Measurements from ENCODE around the gene CACNG7. TPM values are rescaled to one million over a fixed set of nuclear protein-coding genes. Genes with fewer than 3 reads are reported as not detected.

CACNG7 gene
- polyA plus RNA-seq, 1 donor = 1.4 TPM

- H3K4me1 ChIP-seq (ENCODE audit: control insufficient read depth, insufficient read depth, low read length) = no peaks in the 10 kb centered on the region
- no peak overlapping the region for H3K27ac ChIP-seq (ENCODE audit: low read length)
- H3K27me3 ChIP-seq (ENCODE audit: control insufficient read depth, insufficient read depth, low read length) = peaks cover 59% of the 10 kb centered on the region
- no CpG with 5 or more reads among the region's 48 CpGs for WGBS (ENCODE audit: insufficient coverage, low lambda C conversion rate)
- H3K9me3 ChIP-seq (ENCODE audit: control insufficient read depth, low read depth, low read length) = peaks cover 4% of the 10 kb centered on the region
- H3K36me3 ChIP-seq (ENCODE audit: control insufficient read depth, insufficient read depth, low read length) = no peaks in the 10 kb centered on the region
- no peak overlapping the region for H3K4me3 ChIP-seq (ENCODE audit: low read length)
- no peak for DNase-seq
Observed at GRCh38 chr19:53906211-53907192, 2.6 kb upstream of the CACNG7 start.

- WGBS (ENCODE audit: insufficient coverage, low lambda C conversion rate) = no CpG with 5 or more reads among the region's 14 CpGs
- H3K36me3 ChIP-seq (ENCODE audit: control insufficient read depth, insufficient read depth, low read length) = no peaks in the 10 kb centered on the region
- H3K9me3 ChIP-seq (ENCODE audit: control insufficient read depth, low read depth, low read length) = peaks cover 4% of the 10 kb centered on the region
- peaks cover 65% of the 10 kb centered on the region for H3K27me3 ChIP-seq (ENCODE audit: control insufficient read depth, insufficient read depth, low read length)
- H3K4me3 ChIP-seq (ENCODE audit: low read length) = no peak overlapping the region
- no peaks in the 10 kb centered on the region for H3K4me1 ChIP-seq (ENCODE audit: control insufficient read depth, insufficient read depth, low read length)
- no peak for DNase-seq
- H3K27ac ChIP-seq (ENCODE audit: low read length) = no peak overlapping the region
Observed at GRCh38 chr19:53907193-53907581, 1.9 kb upstream of the CACNG7 start.

- no peak for DNase-seq
- WGBS (ENCODE audit: insufficient coverage, low lambda C conversion rate) = no CpG with 5 or more reads among the region's 17 CpGs
- H3K9me3 ChIP-seq (ENCODE audit: control insufficient read depth, low read depth, low read length) = peaks cover 4% of the 10 kb centered on the region
Observed at GRCh38 chr19:53907690-53908089, 1.4 kb upstream of the CACNG7 start.

GRCh38 chr19:53908106-53908934, 758 bp upstream of the CACNG7 start:
- H3K27me3 ChIP-seq (ENCODE audit: control insufficient read depth, insufficient read depth, low read length) = peaks cover 67% of the 10 kb centered on the region
- WGBS (ENCODE audit: insufficient coverage, low lambda C conversion rate) = no CpG with 5 or more reads among the region's 51 CpGs
- DNase-seq = no peak

More at GRCh38 chr19:53907690-53908089, 1.4 kb upstream of the CACNG7 start:
- Histone ChIP-seq H3K36me3 (ENCODE audit: control insufficient read depth, insufficient read depth, low read length) (no peaks in the 10 kb centered on the region), H3K4me1 (ENCODE audit: control insufficient read depth, insufficient read depth, low read length) (no peaks in the 10 kb centered on the region), H3K4me3 (ENCODE audit: low read length) (no peak overlapping the region), H3K27me3 (ENCODE audit: control insufficient read depth, insufficient read depth, low read length) (peaks cover 67% of the 10 kb centered on the region), H3K27ac (ENCODE audit: low read length) (no peak overlapping the region)

GRCh38 chr19:53909471-53910169, 542 bp downstream of the CACNG7 start:
- Histone ChIP-seq H3K27ac (ENCODE audit: low read length) (no peak overlapping the region), H3K4me1 (ENCODE audit: control insufficient read depth, insufficient read depth, low read length) (no peaks in the 10 kb centered on the region), H3K27me3 (ENCODE audit: control insufficient read depth, insufficient read depth, low read length) (peaks cover 63% of the 10 kb centered on the region), H3K36me3 (ENCODE audit: control insufficient read depth, insufficient read depth, low read length) (no peaks in the 10 kb centered on the region), H3K9me3 (ENCODE audit: control insufficient read depth, low read depth, low read length) (peaks cover 4% of the 10 kb centered on the region), H3K4me3 (ENCODE audit: low read length) (no peak overlapping the region)
- 0% methylated on average over 1 of the region's 47 CpGs for WGBS (ENCODE audit: insufficient coverage, low lambda C conversion rate)
- DNase-seq = no peak

More at GRCh38 chr19:53908106-53908934, 758 bp upstream of the CACNG7 start:
- Histone ChIP-seq H3K4me3 (ENCODE audit: low read length) (no peak overlapping the region), H3K36me3 (ENCODE audit: control insufficient read depth, insufficient read depth, low read length) (no peaks in the 10 kb centered on the region), H3K9me3 (ENCODE audit: control insufficient read depth, low read depth, low read length) (peaks cover 4% of the 10 kb centered on the region), H3K4me1 (ENCODE audit: control insufficient read depth, insufficient read depth, low read length) (no peaks in the 10 kb centered on the region), H3K27ac (ENCODE audit: low read length) (no peak overlapping the region)

- Histone ChIP-seq H3K27ac (ENCODE audit: low read length) (no peak overlapping the region), H3K4me3 (ENCODE audit: low read length) (no peak overlapping the region), H3K4me1 (ENCODE audit: control insufficient read depth, insufficient read depth, low read length) (no peaks in the 10 kb centered on the region), H3K9me3 (ENCODE audit: control insufficient read depth, low read depth, low read length) (peaks cover 4% of the 10 kb centered on the region), H3K27me3 (ENCODE audit: control insufficient read depth, insufficient read depth, low read length) (peaks cover 59% of the 10 kb centered on the region), H3K36me3 (ENCODE audit: control insufficient read depth, insufficient read depth, low read length) (no peaks in the 10 kb centered on the region)
- no peak for DNase-seq
- no CpG with 5 or more reads among the region's 13 CpGs for WGBS (ENCODE audit: insufficient coverage, low lambda C conversion rate)
Observed at GRCh38 chr19:53910170-53910518, 1.1 kb downstream of the CACNG7 start.

- H3K27ac ChIP-seq (ENCODE audit: low read length) = no peak overlapping the region
- H3K4me3 ChIP-seq (ENCODE audit: low read length) = no peak overlapping the region
- H3K27me3 ChIP-seq (ENCODE audit: control insufficient read depth, insufficient read depth, low read length) = peaks cover 43% of the 10 kb centered on the region
- H3K9me3 ChIP-seq (ENCODE audit: control insufficient read depth, low read depth, low read length) = peaks cover 4% of the 10 kb centered on the region
- H3K4me1 ChIP-seq (ENCODE audit: control insufficient read depth, insufficient read depth, low read length) = no peaks in the 10 kb centered on the region
- H3K36me3 ChIP-seq (ENCODE audit: control insufficient read depth, insufficient read depth, low read length) = no peaks in the 10 kb centered on the region
- DNase-seq = no peak
- no CpG with 5 or more reads among the region's 18 CpGs for WGBS (ENCODE audit: insufficient coverage, low lambda C conversion rate)
Observed at GRCh38 chr19:53912653-53913052, 3.6 kb downstream of the CACNG7 start.

GRCh38 chr19:53915000-53915399, 5.9 kb downstream of the CACNG7 start:
- Histone ChIP-seq H3K9me3 (ENCODE audit: control insufficient read depth, low read depth, low read length) (no peaks in the 10 kb centered on the region), H3K27ac (ENCODE audit: low read length) (no peak overlapping the region), H3K36me3 (ENCODE audit: control insufficient read depth, insufficient read depth, low read length) (no peaks in the 10 kb centered on the region), H3K4me3 (ENCODE audit: low read length) (no peak overlapping the region), H3K4me1 (ENCODE audit: control insufficient read depth, insufficient read depth, low read length) (no peaks in the 10 kb centered on the region), H3K27me3 (ENCODE audit: control insufficient read depth, insufficient read depth, low read length) (peaks cover 22% of the 10 kb centered on the region)
- DNase-seq = no peak
- 56% methylated on average over 5 of the region's 8 CpGs for WGBS (ENCODE audit: insufficient coverage, low lambda C conversion rate)

GRCh38 chr19:53916004-53916403, 6.9 kb downstream of the CACNG7 start:
- DNase-seq = no peak
- H3K9me3 ChIP-seq (ENCODE audit: control insufficient read depth, low read depth, low read length) = no peaks in the 10 kb centered on the region
- no peak overlapping the region for H3K4me3 ChIP-seq (ENCODE audit: low read length)
- WGBS (ENCODE audit: insufficient coverage, low lambda C conversion rate) = 70% methylated on average over 2 of the region's 6 CpGs
- no peak overlapping the region for H3K27ac ChIP-seq (ENCODE audit: low read length)
- H3K27me3 ChIP-seq (ENCODE audit: control insufficient read depth, insufficient read depth, low read length) = peaks cover 12% of the 10 kb centered on the region
- H3K4me1 ChIP-seq (ENCODE audit: control insufficient read depth, insufficient read depth, low read length) = no peaks in the 10 kb centered on the region
- no peaks in the 10 kb centered on the region for H3K36me3 ChIP-seq (ENCODE audit: control insufficient read depth, insufficient read depth, low read length)

- no peak for DNase-seq
- H3K27me3 ChIP-seq (ENCODE audit: control insufficient read depth, insufficient read depth, low read length) = peaks cover under 1% of the 10 kb centered on the region
- no peaks in the 10 kb centered on the region for H3K4me1 ChIP-seq (ENCODE audit: control insufficient read depth, insufficient read depth, low read length)
- no peaks in the 10 kb centered on the region for H3K9me3 ChIP-seq (ENCODE audit: control insufficient read depth, low read depth, low read length)
- H3K4me3 ChIP-seq (ENCODE audit: low read length) = no peak overlapping the region
- H3K36me3 ChIP-seq (ENCODE audit: control insufficient read depth, insufficient read depth, low read length) = no peaks in the 10 kb centered on the region
- 88% methylated on average over 3 of the region's 7 CpGs for WGBS (ENCODE audit: insufficient coverage, low lambda C conversion rate)
- no peak overlapping the region for H3K27ac ChIP-seq (ENCODE audit: low read length)
Observed at GRCh38 chr19:53917356-53917755, 8.3 kb downstream of the CACNG7 start.
